Body of pancreas (tissue), 4 donors: ENCODE data around the gene TMEM91.

Source experiments
- POLR2A ChIP-seq, 3 donors: fragments of 450-650 bp; IDR thresholded peaks; one replicate each; pipeline ENCODE4 v1.6.1; 2016; ENCODE audit warnings: antibody characterized with exemption in 3 of 3, mild to moderate bottlenecking in 2 of 3
- TF ChIP-seq, protein P1 (sequence below), 7 experiments: fragments of 450-650 bp in 4 of 7; fragments of 200-600 bp in 3 of 7; sonication (generic) in 3 of 7; IDR thresholded peaks; one replicate each; pipeline ENCODE4 v1.5.1; 2016 to 2019; ENCODE audit warnings: antibody characterized with exemption in 7 of 7

DNA sequence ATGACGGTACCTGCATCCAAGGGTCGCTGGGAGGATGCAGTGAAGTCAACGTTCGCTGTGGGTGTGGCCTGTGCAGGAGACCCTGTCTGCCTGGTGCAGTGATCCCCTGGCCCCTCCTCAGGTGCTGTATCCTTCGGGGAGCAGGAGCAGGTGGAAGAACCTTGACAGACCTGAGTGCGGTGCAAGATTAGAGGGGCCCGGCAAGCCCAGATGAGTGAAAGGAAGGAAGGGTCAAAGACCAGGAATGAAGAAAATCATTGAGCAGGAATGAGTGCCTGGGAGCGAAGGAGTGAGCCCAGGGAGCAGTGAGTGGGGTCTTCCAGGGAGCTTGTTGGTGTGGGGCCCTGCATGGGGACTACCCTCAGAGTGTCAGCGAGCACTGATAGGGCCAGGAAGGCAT is 38.1 kb downstream of the TMEM91 start:
- TF ChIP-seq, protein P1, sequence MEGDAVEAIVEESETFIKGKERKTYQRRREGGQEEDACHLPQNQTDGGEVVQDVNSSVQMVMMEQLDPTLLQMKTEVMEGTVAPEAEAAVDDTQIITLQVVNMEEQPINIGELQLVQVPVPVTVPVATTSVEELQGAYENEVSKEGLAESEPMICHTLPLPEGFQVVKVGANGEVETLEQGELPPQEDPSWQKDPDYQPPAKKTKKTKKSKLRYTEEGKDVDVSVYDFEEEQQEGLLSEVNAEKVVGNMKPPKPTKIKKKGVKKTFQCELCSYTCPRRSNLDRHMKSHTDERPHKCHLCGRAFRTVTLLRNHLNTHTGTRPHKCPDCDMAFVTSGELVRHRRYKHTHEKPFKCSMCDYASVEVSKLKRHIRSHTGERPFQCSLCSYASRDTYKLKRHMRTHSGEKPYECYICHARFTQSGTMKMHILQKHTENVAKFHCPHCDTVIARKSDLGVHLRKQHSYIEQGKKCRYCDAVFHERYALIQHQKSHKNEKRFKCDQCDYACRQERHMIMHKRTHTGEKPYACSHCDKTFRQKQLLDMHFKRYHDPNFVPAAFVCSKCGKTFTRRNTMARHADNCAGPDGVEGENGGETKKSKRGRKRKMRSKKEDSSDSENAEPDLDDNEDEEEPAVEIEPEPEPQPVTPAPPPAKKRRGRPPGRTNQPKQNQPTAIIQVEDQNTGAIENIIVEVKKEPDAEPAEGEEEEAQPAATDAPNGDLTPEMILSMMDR (IDR thresholded peaks at IDR 0.05), result no peak
- no peak for TF ChIP-seq POLR2A (IDR thresholded peaks at IDR 0.05)
